Fibroblast of skin of left biceps (primary cell): ENCODE data around the gene UBE3D.
A peak's percentile ranks its signal among the peaks of the same experiment; 100 is the strongest.
"Not testable (repeated sequence)": the region's sequence is repeated elsewhere in the genome, so short reads cannot be mapped to it uniquely, and the experiment has no call there.

Experiments
- DNase-seq, 2 experiments: peaks; one replicate each; pipeline ENCODE4 v3.0.0-alpha.2; 2013; ENCODE audit warnings: low read depth in 2 of 2

Gene UBE3D

GRCh38 chr6:82914511-82914910 lies 151.1 kb downstream of the UBE3D start:
- DNase-seq, result no peak

- DNase-seq, result no peak
Observed at GRCh38 chr6:82910820-82911219, 154.8 kb downstream of the UBE3D start.

- no peak for DNase-seq
Observed at GRCh38 chr6:82910395-82910794, 155.2 kb downstream of the UBE3D start.

GRCh38 chr6:82909551-82909950 lies 156.1 kb downstream of the UBE3D start:
- peak; percentile 33 for DNase-seq

GRCh38 chr6:82908661-82909060 lies 157.0 kb downstream of the UBE3D start:
- DNase-seq, result no peak

GRCh38 chr6:82906951-82907350 lies 158.7 kb downstream of the UBE3D start:
- peak; percentile 30 to 31 for DNase-seq

- no peak for DNase-seq
Observed at GRCh38 chr6:82906489-82906888, 159.2 kb downstream of the UBE3D start.

GRCh38 chr6:82904860-82905259 lies 160.8 kb downstream of the UBE3D start:
- DNase-seq, result no peak

- DNase-seq, result no peak
Observed at GRCh38 chr6:82904257-82904656, 161.4 kb downstream of the UBE3D start.

GRCh38 chr6:82902290-82902689 lies 163.4 kb downstream of the UBE3D start:
- DNase-seq, result no peak

- DNase-seq, result no peak
Observed at GRCh38 chr6:82894653-82895259, 170.9 kb downstream of the UBE3D start.

GRCh38 chr6:82893889-82894652 lies 171.6 kb downstream of the UBE3D start:
- DNase-seq, result no peak

GRCh38 chr6:82891503-82891902 lies 174.1 kb downstream of the UBE3D start:
- not testable (repeated sequence) for DNase-seq

- DNase-seq, result peak; percentile 61 to 68
Observed at GRCh38 chr6:82891076-82891475, 174.6 kb downstream of the UBE3D start.

- no peak for DNase-seq
Observed at GRCh38 chr6:82890240-82890639, 175.4 kb downstream of the UBE3D start.

GRCh38 chr6:82889143-82889542 lies 176.5 kb downstream of the UBE3D start:
- no peak for DNase-seq

- DNase-seq, result no peak
Observed at GRCh38 chr6:82882363-82883023, 183.1 kb downstream of the UBE3D start.

- no peak for DNase-seq
Observed at GRCh38 chr6:82881519-82881918, 184.1 kb downstream of the UBE3D start.

GRCh38 chr6:82878812-82879211 lies 186.8 kb downstream of the UBE3D start:
- peak; percentile 63 to 70 for DNase-seq

GRCh38 chr6:82877213-82878195 lies 188.1 kb downstream of the UBE3D start:
- peak in 1 of 2 experiments; percentile 18 for DNase-seq

GRCh38 chr6:82875573-82876185 lies 190.0 kb downstream of the UBE3D start:
- peak in 1 of 2 experiments; percentile 17 for DNase-seq
